Mammary microvascular endothelial cell (primary cell): ENCODE results near the gene FOXP2. TPM values are rescaled to one million over a fixed set of nuclear protein-coding genes. Genes with fewer than 3 reads are reported as not detected.

Experiments
- total RNA-seq: library from RNA; depleted of rRNA; stranded (reverse); fragments of >200 nt; gene quantifications from 2 replicates; pipeline ENCODE4 v1.2.3, GENCODE V29; 2015

The FOXP2 gene
- total RNA-seq = 0.34 and 1.5 TPM in 2 replicates

GRCh38 chr7:114414156-114415063, at the start of gene FOXP2:
TSS of gene FOXP2 (plus strand) at chr7:114414815. CDS start at chr7:114426512, 11,697 bp downstream.

